Neural progenitor cell (in vitro differentiated cells): ENCODE results near the gene ADGRD2. TPM values are rescaled to one million over a fixed set of nuclear protein-coding genes. Genes with fewer than 3 reads are reported as not detected.

Experiments used
- DNase-seq: peaks from one replicate; pipeline ENCODE4 v3.0.0-alpha.2; 2016; ENCODE audit warnings: low spot score
- H2AFZ ChIP-seq: fragments of 200-600 bp; sonication (generic); replicated peaks from 2 replicates; pipeline ENCODE4 v1.6.1; 2016; ENCODE audit warnings: antibody characterized with exemption
- H3F3A ChIP-seq: fragments of 200-600 bp; sonication (generic); 2 replicates; pipeline ENCODE4 v1.6.1; 2016; ENCODE audit warnings: antibody characterized with exemption, low read depth
- H3K27ac ChIP-seq: fragments of 200-600 bp; sonication (generic); 2 replicates; pipeline ENCODE4 v1.5.1; 2016; ENCODE audit warnings: mild to moderate bottlenecking
- H3K27me3 ChIP-seq: fragments of 200-600 bp; sonication (generic); 2 replicates; pipeline ENCODE4 v1.6.1; 2016; ENCODE audit warnings: mild to moderate bottlenecking, moderate library complexity
- H3K36me3 ChIP-seq: fragments of 200-600 bp; sonication (generic); 2 replicates; pipeline ENCODE4 v1.5.1; 2016
- H3K4me1 ChIP-seq: fragments of 200-600 bp; sonication (generic); 2 replicates; pipeline ENCODE4 v1.6.1; 2016; ENCODE audit warnings: mixed run types
- H3K4me2 ChIP-seq: fragments of 200-600 bp; sonication (generic); 2 replicates; pipeline ENCODE4 v1.6.1; 2016
- H3K4me3 ChIP-seq: fragments of 200-600 bp; sonication (generic); 2 replicates; pipeline ENCODE4 v1.5.1; 2016
- H3K79me2 ChIP-seq: fragments of 200-600 bp; sonication (generic); 2 replicates; pipeline ENCODE4 v1.6.1; 2016; ENCODE audit warnings: low read depth
- H3K9ac ChIP-seq: fragments of 200-600 bp; sonication (generic); 2 replicates; pipeline ENCODE4 v1.6.1; 2016
- H3K9me3 ChIP-seq: fragments of 200-600 bp; sonication (generic); 2 replicates; pipeline ENCODE4 v1.5.1; 2016; ENCODE audit warnings: low read depth
- H4K20me1 ChIP-seq: fragments of 200-600 bp; sonication (generic); 2 replicates; pipeline ENCODE4 v1.6.1; 2016; ENCODE audit warnings: low read depth
- H3K27ac Mint-ChIP-seq: 3 replicates; pipeline ENCODE4 v1.8.0; 2021; ENCODE audit warnings: mixed read lengths
- H3K27me3 Mint-ChIP-seq: 2 replicates; pipeline ENCODE4 v1.8.0; 2022; ENCODE audit warnings: low read depth, mild to moderate bottlenecking, inconsistent platforms, moderate library complexity, mixed read lengths; ENCODE audit not compliant: insufficient read depth
- H3K36me3 Mint-ChIP-seq: 3 replicates; pipeline ENCODE4 v1.8.0; 2021; ENCODE audit warnings: mixed read lengths
- H3K4me1 Mint-ChIP-seq: 3 replicates; pipeline ENCODE4 v1.8.0; 2021; ENCODE audit warnings: mixed read lengths
- H3K4me3 Mint-ChIP-seq: 3 replicates; pipeline ENCODE4 v1.8.0; 2021; ENCODE audit warnings: mild to moderate bottlenecking, moderate library complexity, mixed read lengths
- H3K9me3 Mint-ChIP-seq: 3 replicates; pipeline ENCODE4 v1.8.0; 2020; ENCODE audit warnings: mixed read lengths
- EZH2 ChIP-seq: fragments of 200-600 bp; sonication (generic); IDR thresholded peaks from 2 replicates; pipeline ENCODE4 v1.6.1; 2017; ENCODE audit warnings: antibody characterized with exemption, mild to moderate bottlenecking, moderate library complexity
- EZH2phosphoT487 ChIP-seq: fragments of 200-600 bp; sonication (generic); IDR thresholded peaks from 2 replicates; pipeline ENCODE4 v1.6.1; 2017; ENCODE audit warnings: antibody characterized with exemption
- total RNA-seq: library from RNA; depleted of rRNA; stranded (reverse); fragments of >200 nt; gene quantifications from 2 replicates; pipeline ENCODE4 v1.2.3, GENCODE V29; 2015; ENCODE audit warnings: low replicate concordance
- TF ChIP-seq, protein P1 (sequence below): fragments of 200-600 bp; sonication (generic); IDR thresholded peaks from 2 replicates; pipeline ENCODE4 v1.5.1; 2017; ENCODE audit warnings: antibody characterized with exemption, mild to moderate bottlenecking

ADGRD2 gene
- total RNA-seq, 1 donor from 2014 or later, result 0.13 TPM

DNA sequence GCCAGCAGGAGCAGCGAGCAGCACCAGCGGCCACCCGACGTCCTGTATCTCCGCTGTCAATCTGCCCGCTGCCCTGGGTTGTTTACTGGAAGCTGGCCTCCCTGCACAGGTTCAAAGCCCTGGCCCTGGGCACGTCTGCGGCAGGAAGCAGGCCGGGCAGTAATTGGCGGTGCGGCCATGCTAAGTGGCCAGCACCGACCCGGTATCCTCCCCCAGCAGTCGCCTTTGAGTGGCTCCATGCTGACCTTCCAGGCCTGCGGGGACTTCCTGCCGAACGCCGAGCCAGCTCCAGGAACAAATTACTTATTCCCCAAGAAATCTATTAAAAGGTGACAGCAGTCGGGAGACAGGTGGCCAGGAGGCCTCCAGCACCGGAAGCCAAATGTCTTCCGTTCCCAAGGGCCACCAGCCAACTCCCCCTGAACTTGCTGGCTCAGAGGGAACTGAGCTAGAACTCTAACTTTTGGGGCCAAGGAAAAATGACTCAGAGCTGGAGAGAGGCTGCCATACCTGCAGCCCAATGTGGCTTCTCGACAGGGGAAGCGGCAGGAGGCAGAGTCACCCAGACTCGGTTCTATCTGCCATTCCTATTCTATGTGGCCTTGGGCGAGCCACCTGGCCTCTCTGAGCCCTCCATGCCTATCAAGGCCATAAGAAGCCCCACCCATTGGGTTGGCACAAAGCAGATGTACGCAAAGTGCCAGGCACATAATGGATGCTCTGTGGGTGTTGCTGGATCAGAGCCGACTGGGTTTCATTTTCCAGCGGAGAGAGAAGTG is 21.3 kb upstream of the ADGRD2 start:
- Histone ChIP-seq H3K4me3 (no peak overlapping the region), H3K4me1 (no peaks in the 10 kb centered on the region), H3K9ac (no peak overlapping the region), H3F3A (no peaks in the 10 kb centered on the region), H3K36me3 (no peaks in the 10 kb centered on the region), H3K9me3 (no peaks in the 10 kb centered on the region), H3K79me2 (no peaks in the 10 kb centered on the region), H3K4me2 (no peak overlapping the region), H4K20me1 (no peaks in the 10 kb centered on the region), H3K27ac (no peak overlapping the region), H3K27me3 (peaks cover 5% of the 10 kb centered on the region), H2AFZ (no peak overlapping the region)
- peaks cover 4% of the 10 kb centered on the region for H3K4me1 Mint-ChIP-seq
- no peak for DNase-seq
- TF ChIP-seq EZH2phosphoT487 (no peak), EZH2 (no peak)
- TF ChIP-seq, protein P1, sequence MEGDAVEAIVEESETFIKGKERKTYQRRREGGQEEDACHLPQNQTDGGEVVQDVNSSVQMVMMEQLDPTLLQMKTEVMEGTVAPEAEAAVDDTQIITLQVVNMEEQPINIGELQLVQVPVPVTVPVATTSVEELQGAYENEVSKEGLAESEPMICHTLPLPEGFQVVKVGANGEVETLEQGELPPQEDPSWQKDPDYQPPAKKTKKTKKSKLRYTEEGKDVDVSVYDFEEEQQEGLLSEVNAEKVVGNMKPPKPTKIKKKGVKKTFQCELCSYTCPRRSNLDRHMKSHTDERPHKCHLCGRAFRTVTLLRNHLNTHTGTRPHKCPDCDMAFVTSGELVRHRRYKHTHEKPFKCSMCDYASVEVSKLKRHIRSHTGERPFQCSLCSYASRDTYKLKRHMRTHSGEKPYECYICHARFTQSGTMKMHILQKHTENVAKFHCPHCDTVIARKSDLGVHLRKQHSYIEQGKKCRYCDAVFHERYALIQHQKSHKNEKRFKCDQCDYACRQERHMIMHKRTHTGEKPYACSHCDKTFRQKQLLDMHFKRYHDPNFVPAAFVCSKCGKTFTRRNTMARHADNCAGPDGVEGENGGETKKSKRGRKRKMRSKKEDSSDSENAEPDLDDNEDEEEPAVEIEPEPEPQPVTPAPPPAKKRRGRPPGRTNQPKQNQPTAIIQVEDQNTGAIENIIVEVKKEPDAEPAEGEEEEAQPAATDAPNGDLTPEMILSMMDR, result no peak
- no peak overlapping the region for H3K4me3 Mint-ChIP-seq
- H3K9me3 Mint-ChIP-seq, result no peaks in the 10 kb centered on the region
- H3K27ac Mint-ChIP-seq, result no peak overlapping the region
- H3K36me3 Mint-ChIP-seq, result no peaks in the 10 kb centered on the region
- H3K27me3 Mint-ChIP-seq, result peaks cover 9% of the 10 kb centered on the region

DNA sequence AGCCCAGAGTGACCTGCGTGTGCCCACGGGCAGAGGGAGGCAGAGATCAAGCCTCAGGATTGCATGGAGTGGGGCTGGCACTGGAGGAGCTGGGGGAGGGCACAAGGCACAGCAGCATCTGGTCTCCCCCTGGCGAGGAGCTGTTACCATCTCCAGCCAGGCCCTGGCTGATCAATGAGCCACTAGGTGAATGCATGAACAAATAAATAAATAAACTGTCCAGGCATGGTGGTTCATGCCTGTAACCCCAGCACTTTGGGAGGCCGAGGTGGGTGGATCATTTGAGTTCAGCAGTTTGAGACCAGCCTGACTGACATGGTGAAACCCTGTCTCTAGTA is 20.8 kb upstream of the ADGRD2 start:
- no peaks in the 10 kb centered on the region for H4K20me1 ChIP-seq
- DNase-seq, result no peak
- H3K4me2 ChIP-seq, result no peak overlapping the region
- H3K4me3 ChIP-seq, result no peak overlapping the region
- no peaks in the 10 kb centered on the region for H3K79me2 ChIP-seq
- no peaks in the 10 kb centered on the region for H3K27me3 ChIP-seq
- Mint-ChIP-seq H3K4me1 (peaks cover 4% of the 10 kb centered on the region), H3K4me3 (no peak overlapping the region), H3K9me3 (no peaks in the 10 kb centered on the region), H3K27ac (no peak overlapping the region), H3K36me3 (no peaks in the 10 kb centered on the region), H3K27me3 (peaks cover 9% of the 10 kb centered on the region)
- no peaks in the 10 kb centered on the region for H3K4me1 ChIP-seq
- H3K27ac ChIP-seq, result no peak overlapping the region
- H3K36me3 ChIP-seq, result no peaks in the 10 kb centered on the region
- H3K9me3 ChIP-seq, result no peaks in the 10 kb centered on the region
- TF ChIP-seq EZH2phosphoT487, result no peak
- no peak for TF ChIP-seq EZH2
- TF ChIP-seq, protein P1, result no peak
- H2AFZ ChIP-seq, result no peak overlapping the region
- no peak overlapping the region for H3K9ac ChIP-seq
- H3F3A ChIP-seq, result no peaks in the 10 kb centered on the region

DNA sequence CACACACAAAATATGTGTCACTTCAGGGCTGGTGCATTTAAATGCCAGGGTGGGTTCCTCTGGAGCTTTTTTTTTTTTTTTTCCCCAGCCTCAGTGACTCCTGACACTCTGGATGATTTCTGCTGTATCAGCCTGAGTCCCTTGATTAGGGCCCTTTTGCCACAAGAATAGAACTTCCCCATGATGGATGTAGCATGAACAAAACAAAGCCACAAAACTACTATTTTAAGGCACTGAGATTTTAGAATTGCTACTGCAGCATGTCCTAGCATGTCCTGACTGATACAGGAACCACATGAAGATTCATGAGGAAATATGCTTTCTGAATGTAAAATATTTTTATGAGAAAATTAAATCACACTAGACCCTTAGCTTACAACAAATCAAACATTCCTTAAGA is 13.9 kb upstream of the ADGRD2 start:
- Histone ChIP-seq H3K4me2 (no peak overlapping the region), H3K27me3 (no peaks in the 10 kb centered on the region), H3K9me3 (no peaks in the 10 kb centered on the region), H3K36me3 (no peaks in the 10 kb centered on the region), H3K9ac (no peak overlapping the region), H4K20me1 (no peaks in the 10 kb centered on the region), H3K4me1 (no peaks in the 10 kb centered on the region), H2AFZ (no peak overlapping the region), H3K79me2 (no peaks in the 10 kb centered on the region), H3F3A (no peaks in the 10 kb centered on the region), H3K27ac (no peak overlapping the region), H3K4me3 (no peak overlapping the region)
- Mint-ChIP-seq H3K36me3 (no peaks in the 10 kb centered on the region), H3K9me3 (no peaks in the 10 kb centered on the region), H3K27me3 (peaks cover 19% of the 10 kb centered on the region), H3K27ac (no peak overlapping the region), H3K4me3 (no peak overlapping the region), H3K4me1 (peaks cover 4% of the 10 kb centered on the region)
- DNase-seq, result no peak
- TF ChIP-seq EZH2phosphoT487 (no peak), EZH2 (no peak)
- TF ChIP-seq, protein P1, result no peak
